H1 (cell line): ENCODE results near the gene ZNF672. TPM values are rescaled to one million over a fixed set of nuclear protein-coding genes. Genes with fewer than 3 reads are reported as not detected.

Experiments used
- KDM4A ChIP-seq: IDR thresholded peaks from one replicate; pipeline ENCODE4 v1.7.1; 2012; ENCODE audit warnings: low read depth, mild to moderate bottlenecking, moderate library complexity, low read length, inconsistent platforms; ENCODE audit not compliant: severe bottlenecking
- MAFK ChIP-seq: IDR thresholded peaks from 2 replicates; pipeline ENCODE4 v1.6.1; 2012; ENCODE audit warnings: low read depth, mild to moderate bottlenecking, improper control_type of control experiment, low read length
- RBBP5 ChIP-seq: IDR thresholded peaks from 2 replicates; pipeline ENCODE4 v1.7.1; 2012; ENCODE audit warnings: low read depth, mild to moderate bottlenecking, inconsistent platforms, low read length, moderate library complexity, borderline replicate concordance
- SRF ChIP-seq: IDR thresholded peaks from 2 replicates; pipeline ENCODE4 v1.6.1; 2011; ENCODE audit warnings: mild to moderate bottlenecking, low read depth, low read length, moderate library complexity
- TEAD4 ChIP-seq: IDR thresholded peaks from 2 replicates; pipeline ENCODE4 v1.6.1; 2012; ENCODE audit warnings: low read depth, low read length, inconsistent platforms, mixed read lengths
- polyA plus RNA-seq, 7 experiments: library from polyadenylated mRNA; depleted of rRNA in 3 of 7; stranded (reverse) in 5 of 7; unstranded in 2 of 7; fragments of >200 nt in 5 of 7; fragments of 200-250 nt in 2 of 7; gene quantifications; 1 replicate in 5 of 7; 2 replicates in 1 of 7; 4 replicates in 1 of 7; pipeline versions ENCODE4 v1.2.1 to v1.2.3, GENCODE V29; 2011 to 2013; ENCODE audit warnings: missing spikeins in 2 of 7, mixed read lengths in 2 of 7
- total RNA-seq: library from RNA; stranded (reverse); fragmentation: NEBNext Ultra II Directional; extraction: Animal tissue kit (Norgen Biotek cat#: 25700); gene quantifications from 2 replicates; pipeline ENCODE4 v1.2.1, GENCODE V29; 2021

Gene ZNF672
- total and polyA plus RNA-seq, 2 of the 8 experiments (the other 6 are each of a cell fraction or from before 2014, with no cell fraction given): 30.7 to 40.4 TPM

- TF ChIP-seq SRF (no peak), KDM4A (no peak), TEAD4 (no peak), RBBP5 (no peak), MAFK (no peak)
Observed at GRCh38 chr1:248849152-248849551, 11.1 kb downstream of the ZNF672 start (continued).
